GM10248 (cell line): ENCODE measurements around the gene NT5M.
"Not testable (repeated sequence)": the region's sequence is repeated elsewhere in the genome, so short reads cannot be mapped to it uniquely, and the experiment has no call there.

Source experiments
- CTCF ChIA-PET: fragments of 300-600 bp; sonication (Branson Sonifier 250); formaldehyde crosslinking; extraction: SDS; loops from one replicate; lab custom pipeline; 2021; ENCODE audit warnings: antibody characterized with exemption; lab: Yijun Ruan, JAX
- POLR2A ChIA-PET: fragments of 350-650 bp; sonication (Branson Sonifier 250); formaldehyde crosslinking; extraction: SDS; loops from one replicate; lab custom pipeline; 2020; ENCODE audit warnings: antibody characterized with exemption; lab: Yijun Ruan, JAX
- DNase-seq: peaks from one replicate; pipeline ENCODE4 v3.0.0; 2012; ENCODE audit errors: extremely low spot score
- TF ChIP-seq, protein P1 (sequence below): IDR thresholded peaks from 2 replicates; pipeline ENCODE4 v1.5.1; 2012; ENCODE audit warnings: mild to moderate bottlenecking, low read depth; ENCODE audit errors: extremely low read depth, missing control alignments, control extremely low read depth

The NT5M gene

GRCh38 chr17:17382065-17382459 is 78.9 kb downstream of the NT5M start:
- no peak for DNase-seq
- TF ChIP-seq, protein P1, sequence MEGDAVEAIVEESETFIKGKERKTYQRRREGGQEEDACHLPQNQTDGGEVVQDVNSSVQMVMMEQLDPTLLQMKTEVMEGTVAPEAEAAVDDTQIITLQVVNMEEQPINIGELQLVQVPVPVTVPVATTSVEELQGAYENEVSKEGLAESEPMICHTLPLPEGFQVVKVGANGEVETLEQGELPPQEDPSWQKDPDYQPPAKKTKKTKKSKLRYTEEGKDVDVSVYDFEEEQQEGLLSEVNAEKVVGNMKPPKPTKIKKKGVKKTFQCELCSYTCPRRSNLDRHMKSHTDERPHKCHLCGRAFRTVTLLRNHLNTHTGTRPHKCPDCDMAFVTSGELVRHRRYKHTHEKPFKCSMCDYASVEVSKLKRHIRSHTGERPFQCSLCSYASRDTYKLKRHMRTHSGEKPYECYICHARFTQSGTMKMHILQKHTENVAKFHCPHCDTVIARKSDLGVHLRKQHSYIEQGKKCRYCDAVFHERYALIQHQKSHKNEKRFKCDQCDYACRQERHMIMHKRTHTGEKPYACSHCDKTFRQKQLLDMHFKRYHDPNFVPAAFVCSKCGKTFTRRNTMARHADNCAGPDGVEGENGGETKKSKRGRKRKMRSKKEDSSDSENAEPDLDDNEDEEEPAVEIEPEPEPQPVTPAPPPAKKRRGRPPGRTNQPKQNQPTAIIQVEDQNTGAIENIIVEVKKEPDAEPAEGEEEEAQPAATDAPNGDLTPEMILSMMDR, result no peak
- CTCF ChIA-PET, result interaction anchor here (0.8 to 1.9 kb wide), 4 partner anchors 10 to 210 kb away, joined by 3 to 6 read pairs (median 4); partner anchors contain the start of gene PEMT
- POLR2A ChIA-PET, result no interaction called here

DNA sequence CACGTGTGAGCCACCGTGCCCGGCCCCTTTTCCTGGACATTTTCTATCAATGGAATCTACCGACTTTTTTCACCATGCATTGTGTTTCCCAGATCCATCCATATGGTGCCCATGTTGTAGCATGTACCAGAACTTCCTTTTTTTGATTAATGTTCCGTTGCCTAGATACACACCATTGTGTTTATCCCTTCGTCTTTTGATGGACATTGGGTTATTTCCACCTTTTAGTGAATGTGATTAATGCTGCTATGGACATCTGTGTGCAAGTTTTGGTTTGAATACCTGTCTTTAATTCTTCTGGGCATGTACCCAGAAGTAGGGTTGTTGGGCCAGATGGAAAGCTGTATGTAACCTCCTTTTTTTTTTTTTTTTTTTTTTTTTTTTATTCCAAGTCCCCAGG is 79.8 kb downstream of the NT5M start:
- no peak for DNase-seq
- TF ChIP-seq, protein P1, result no peak
- CTCF ChIA-PET, result interaction anchor here (0.6 to 1.9 kb wide), 3 partner anchors 28 to 115 kb away, joined by 3 to 4 read pairs (median 3); no protein-coding TSS in a partner anchor
- POLR2A ChIA-PET, result no interaction called here

GRCh38 chr17:17383431-17384290 is 80.5 kb downstream of the NT5M start:
- DNase-seq, POLR2A ChIA-PET: not testable (repeated sequence)
- CTCF ChIA-PET, result interaction anchor here (0.6 to 1.9 kb wide), 3 partner anchors 28 to 259 kb away, joined by 3 to 4 read pairs (median 3); no protein-coding TSS in a partner anchor

DNA sequence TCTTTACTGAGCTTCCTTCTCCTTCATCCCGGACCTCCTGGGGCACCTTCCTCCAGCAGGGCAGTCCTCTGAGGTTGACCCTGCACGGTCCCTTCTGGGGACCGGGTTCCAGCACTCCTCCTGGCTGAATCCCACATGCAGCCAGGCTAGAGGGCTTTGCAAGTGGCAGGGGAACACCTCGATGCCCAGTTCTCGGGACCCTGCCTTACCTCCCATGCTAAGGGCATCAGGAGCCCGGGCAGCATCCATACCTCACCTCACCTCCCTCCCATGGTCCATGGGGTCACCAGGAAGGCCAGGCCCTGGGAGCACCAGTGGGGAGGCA is 81.1 kb downstream of the NT5M start:
- CTCF ChIA-PET, result interaction anchor here (0.6 kb wide), 1 partner anchor 258 kb away, joined by 3 read pairs; no protein-coding TSS in a partner anchor
- TF ChIP-seq, protein P1, result no peak
- DNase-seq, result no peak
- POLR2A ChIA-PET, result no interaction called here

DNA sequence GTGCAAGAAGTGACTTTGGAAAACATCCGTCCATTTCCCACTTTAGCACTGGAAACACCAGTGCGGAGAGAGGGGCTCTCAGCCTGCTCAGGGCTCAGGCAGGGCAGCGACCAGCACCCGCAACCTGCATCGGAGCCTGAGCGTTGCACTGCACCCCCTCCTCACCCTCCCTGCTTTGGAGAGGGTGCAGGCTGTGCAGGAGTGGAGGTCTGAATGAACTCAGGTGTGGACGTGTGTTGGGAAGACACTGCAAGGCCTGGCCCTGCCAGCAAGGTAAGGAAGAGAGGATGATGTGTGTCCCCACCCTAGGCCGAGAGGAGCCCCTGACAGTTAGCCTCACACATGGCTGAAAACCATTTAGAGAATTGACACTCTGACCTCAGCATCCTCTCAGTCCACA is 81.8 kb downstream of the NT5M start:
- CTCF ChIA-PET, result no interaction called here
- POLR2A ChIA-PET, result no interaction called here
- no peak for DNase-seq
- TF ChIP-seq, protein P1, result no peak

DNA sequence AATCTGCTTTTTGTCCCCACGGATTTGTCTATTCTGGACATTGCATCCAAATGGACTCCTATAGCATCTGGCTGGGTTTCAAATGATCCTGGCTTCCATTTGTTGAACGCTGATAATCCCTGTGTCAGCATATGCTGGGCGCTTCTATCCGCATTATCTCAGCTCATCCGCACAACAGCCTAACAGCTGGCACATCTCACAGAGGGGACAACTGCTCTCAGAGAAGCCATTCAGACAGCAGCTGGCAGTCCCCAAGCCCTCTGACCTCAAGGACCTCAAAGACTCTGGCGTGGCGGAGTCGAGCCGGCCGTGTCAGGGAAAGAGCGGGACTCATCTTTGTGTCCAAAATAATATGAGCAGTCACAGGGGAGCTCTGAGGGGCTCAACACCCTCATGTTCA is 82.3 kb downstream of the NT5M start:
- no peak for DNase-seq
- POLR2A ChIA-PET, result no interaction called here
- TF ChIP-seq, protein P1, result no peak
- CTCF ChIA-PET, result interaction anchor here (0.9 kb wide), 1 partner anchor 30 kb away, joined by 5 read pairs; no protein-coding TSS in a partner anchor
